Right renal cortex interstitium (tissue), 3 donors: Measurements from ENCODE around the gene C12orf54. TPM values are rescaled to one million over a fixed set of nuclear protein-coding genes. Genes with fewer than 3 reads are reported as not detected.
"Not testable (repeated sequence)": the region's sequence is repeated elsewhere in the genome, so short reads cannot be mapped to it uniquely, and the experiment has no call there.

Experiments
- DNase-seq, 3 donors: peaks; one replicate each; pipeline ENCODE4 v3.0.0-alpha.2; 2013; ENCODE audit warnings: low read depth in 3 of 3, low spot score in 2 of 3
- polyA plus RNA-seq, 3 donors: library from polyadenylated mRNA; unstranded; fragments of 120-200 nt; gene quantifications; one replicate each; pipeline ENCODE4 v1.2.1, GENCODE V29; 2013; ENCODE audit not compliant: insufficient read length in 3 of 3

The C12orf54 gene
- polyA plus RNA-seq, 3 donors, result 0.25 to 0.61 (median 0.60) TPM

- not testable (repeated sequence) for DNase-seq
These were observed 24.5 kb downstream of the C12orf54 start for GRCh38 chr12:48506836-48507235.

GRCh38 chr12:48508987-48509386 is 26.7 kb downstream of the C12orf54 start:
- DNase-seq, result no peak

GRCh38 chr12:48510111-48510510 is 27.8 kb downstream of the C12orf54 start:
- DNase-seq, result no peak

- no peak for DNase-seq
These were observed 30.6 kb downstream of the C12orf54 start for GRCh38 chr12:48512855-48513254.

- DNase-seq, result no peak
These were observed 32.4 kb downstream of the C12orf54 start for GRCh38 chr12:48514728-48515127.

- DNase-seq, result not testable (repeated sequence)
These were observed 38.1 kb downstream of the C12orf54 start for GRCh38 chr12:48520381-48520780.

GRCh38 chr12:48525332-48525731 is 43.0 kb downstream of the C12orf54 start, which contains the start of gene OR8S1:
Gene OR8S1 (plus strand): TSS chr12:48525632. CDS start chr12:48525632, 0 bp downstream.
- DNase-seq, result no peak

- no peak for DNase-seq
These were observed 45.8 kb downstream of the C12orf54 start for GRCh38 chr12:48527891-48528670.

- DNase-seq, result no peak
These were observed 50.3 kb downstream of the C12orf54 start for GRCh38 chr12:48532601-48533000.

GRCh38 chr12:48536602-48537001 is 54.3 kb downstream of the C12orf54 start:
- no peak for DNase-seq

- peak in 1 of 3 donors; percentile 3 for DNase-seq
These were observed 60.1 kb downstream of the C12orf54 start for GRCh38 chr12:48542300-48542928.

GRCh38 chr12:48545833-48546469 is 63.7 kb downstream of the C12orf54 start:
- DNase-seq, result no peak

Other genes with a start within 250 kb of the C12orf54 start
- 10 to 100 TPM; 24.2 to 26.5 (median 25.9) TPM for gene ZNF641, start 131.6 kb upstream of the C12orf54 start, polyA plus RNA-seq
- under 1 TPM; 0.12 to 0.39 (median 0.16) TPM for gene ANP32D, start 9.9 kb upstream of the C12orf54 start, polyA plus RNA-seq
- gene OR8S1, start 43.1 kb downstream of the C12orf54 start, polyA plus RNA-seq, result not detected
- not detected for gene LALBA, start 87.5 kb downstream of the C12orf54 start, polyA plus RNA-seq
- 10 to 100 TPM; 55.2 to 57.6 (median 55.8) TPM for gene KANSL2, start 199.7 kb downstream of the C12orf54 start, polyA plus RNA-seq
- 10 to 100 TPM; 29.5 to 31.7 (median 30.3) TPM for gene CCNT1, start 234.2 kb downstream of the C12orf54 start, polyA plus RNA-seq